GM12892 (cell line): ENCODE results near the gene RNF213.

Source experiments
- DNase-seq: peaks from one replicate; pipeline ENCODE4 v3.0.0; 2011; ENCODE audit not compliant: insufficient read length
- FAIRE-seq: peaks from 2 replicates; lab custom pipeline; 2011; peaks lifted over from hg19 to GRCh38; lab: Jason Lieb, UNC
- POLR2A ChIP-seq: IDR thresholded peaks from 2 replicates; pipeline ENCODE4 v1.6.1; 2011; ENCODE audit warnings: low read depth, low read length, control low read depth
- POLR2AphosphoS5 ChIP-seq: IDR thresholded peaks from 2 replicates; pipeline ENCODE4 v1.6.1; 2011; ENCODE audit warnings: low read depth, low read length, control low read depth
- TAF1 ChIP-seq: IDR thresholded peaks from 2 replicates; pipeline ENCODE4 v1.6.1; 2011; ENCODE audit warnings: low read depth, mild to moderate bottlenecking, control low read depth, low read length, borderline replicate concordance

The RNF213 gene

GRCh38 chr17:80376531-80376930 lies 115.9 kb downstream of the RNF213 start:
- FAIRE-seq (no peak), DNase-seq (no peak)
- no peak for TF ChIP-seq TAF1
- no peak for TF ChIP-seq POLR2AphosphoS5
- no peak for TF ChIP-seq POLR2A

- DNase-seq (no peak), FAIRE-seq (no peak)
- TF ChIP-seq POLR2A (no peak), TAF1 (no peak)
Measured at GRCh38 chr17:80377798-80378197, 117.1 kb downstream of the RNF213 start.

GRCh38 chr17:80379348-80379747 lies 118.7 kb downstream of the RNF213 start:
- DNase-seq (no peak), FAIRE-seq (no peak)
- TF ChIP-seq TAF1 (no peak), POLR2A (no peak), POLR2AphosphoS5 (no peak)

GRCh38 chr17:80380068-80380467 lies 119.4 kb downstream of the RNF213 start:
- FAIRE-seq (no peak), DNase-seq (no peak)
- TF ChIP-seq POLR2A (no peak), TAF1 (no peak), POLR2AphosphoS5 (no peak)

- no peak for FAIRE-seq
- no peak for TF ChIP-seq POLR2A
- TF ChIP-seq POLR2AphosphoS5 = no peak
- no peak for TF ChIP-seq TAF1
- DNase-seq = no peak
Measured at GRCh38 chr17:80380555-80381002, 119.9 kb downstream of the RNF213 start.

GRCh38 chr17:80381416-80381923 lies 120.8 kb downstream of the RNF213 start:
- TF ChIP-seq POLR2A (no peak), TAF1 (no peak), POLR2AphosphoS5 (no peak)
- FAIRE-seq (no peak), DNase-seq (no peak)

- DNase-seq = no peak
- FAIRE-seq = no peak
- TF ChIP-seq POLR2AphosphoS5 (no peak), TAF1 (no peak), POLR2A (no peak)
Measured at GRCh38 chr17:80382446-80382845, 121.8 kb downstream of the RNF213 start.

GRCh38 chr17:80382956-80383355 lies 122.3 kb downstream of the RNF213 start:
- FAIRE-seq (no peak), DNase-seq (no peak)
- TF ChIP-seq TAF1 = no peak

GRCh38 chr17:80384078-80384960 lies 123.7 kb downstream of the RNF213 start:
- DNase-seq (no peak), FAIRE-seq (no peak)
- no peak for TF ChIP-seq TAF1
- TF ChIP-seq POLR2A = no peak
- TF ChIP-seq POLR2AphosphoS5 = no peak

GRCh38 chr17:80385046-80385445 lies 124.4 kb downstream of the RNF213 start:
- FAIRE-seq (no peak), DNase-seq (no peak)
- TF ChIP-seq POLR2A = no peak
- no peak for TF ChIP-seq POLR2AphosphoS5
- no peak for TF ChIP-seq TAF1

- no peak for FAIRE-seq
Measured at GRCh38 chr17:80386341-80386740, 125.7 kb downstream of the RNF213 start.

GRCh38 chr17:80387071-80387470 lies 126.4 kb downstream of the RNF213 start:
- FAIRE-seq (no peak), DNase-seq (no peak)
- TF ChIP-seq POLR2A (no peak), TAF1 (no peak), POLR2AphosphoS5 (no peak)

More at GRCh38 chr17:80386341-80386740, 125.7 kb downstream of the RNF213 start:
- no peak for DNase-seq
- no peak for TF ChIP-seq TAF1
- TF ChIP-seq POLR2AphosphoS5 = no peak
- TF ChIP-seq POLR2A = no peak
